HCT116 (cell line): ENCODE measurements around the gene STX1A. TPM values are rescaled to one million over a fixed set of nuclear protein-coding genes. Genes with fewer than 3 reads are reported as not detected.

Experiments
- ATAC-seq: fragments of 200-7000 bp; cut with Tn5 transposase; 2 replicates; pipeline ENCODE4 v1.9.1; 2020; ENCODE audit warnings: mild to moderate bottlenecking, moderate library complexity
- BruUV-seq: library from RNA; stranded (reverse); fragments of 400-500 nt; replicated peaks from 2 replicates; lab custom pipeline; 2021; lab: Mats Ljungman, UMichigan
- CTCF ChIA-PET: fragments of 300-600 bp; sonication (Branson Sonifier 250); formaldehyde crosslinking; loops from one replicate; lab custom pipeline; 2021; ENCODE audit warnings: antibody characterized with exemption; lab: Charles Lee
- POLR2A ChIA-PET: fragments of 300-600, 350-600 bp; sonication (Branson Sonifier 250); formaldehyde crosslinking; loops from one replicate; lab custom pipeline; 2021; ENCODE audit warnings: antibody characterized with exemption; lab: Charles Lee
- RAD21 ChIA-PET, 2 experiments: fragments of 300-600 bp; sonication (Branson Sonifier 250); formaldehyde crosslinking; loops; one replicate each; lab custom pipeline; 2023; ENCODE audit warnings: low total read pairs in 2 of 2; ENCODE audit not compliant: uncharacterized antibody in 2 of 2, unreplicated experiment in 2 of 2, low non-redundant PET in 1 of 2; lab: Charles Lee
- DNase-seq: peaks from one replicate; pipeline ENCODE4 v3.0.0-alpha.2; 2010; ENCODE audit warnings: low read depth, low spot score
- H2AFZ ChIP-seq: fragments of 200-600 bp; shearing (Covaris generic), sonication (generic); 2 replicates; pipeline ENCODE4 v1.6.1; 2017; ENCODE audit warnings: low read depth, mixed run types, mixed read lengths, antibody characterized with exemption, low read length; ENCODE audit not compliant: poor library complexity, severe bottlenecking
- H3K27ac ChIP-seq: 2 replicates; pipeline ENCODE4 v1.5.1; 2012; ENCODE audit warnings: low read depth, low read length
- H3K27me3 ChIP-seq: fragments of 200-600 bp; sonication (generic); 2 replicates; pipeline ENCODE4 v1.6.1; 2016; ENCODE audit warnings: mixed run types, low read length, mixed read lengths; ENCODE audit not compliant: insufficient read depth
- H3K36me3 ChIP-seq, 2 experiments: fragments of 200-500 bp in 1 of 2; fragments of 200-600 bp in 1 of 2; sonication (Bioruptor generic) in 1 of 2; sonication (generic) in 1 of 2; 2 replicates each; pipeline versions ENCODE4 v1.5.1 to v1.6.1; 2014 to 2016; ENCODE audit warnings: low read length in 2 of 2, inconsistent platforms in 1 of 2, mixed read lengths in 1 of 2, mixed run types in 1 of 2; ENCODE audit not compliant: insufficient read depth in 2 of 2, control insufficient read depth in 1 of 2
- H3K4me1 ChIP-seq, 2 experiments: fragments of 200-600 bp in 1 of 2; sonication (generic) in 1 of 2; 2 replicates each; pipeline versions ENCODE4 v1.5.1 to v1.6.1; 2012 to 2017; ENCODE audit warnings: low read length in 2 of 2, inconsistent platforms in 1 of 2, mild to moderate bottlenecking in 1 of 2, mixed read lengths in 1 of 2, mixed run types in 1 of 2, moderate library complexity in 1 of 2; ENCODE audit not compliant: insufficient read depth in 2 of 2, control insufficient read depth in 1 of 2
- H3K4me2 ChIP-seq: fragments of 200-600 bp; sonication (generic); 2 replicates; pipeline ENCODE4 v1.6.1; 2017; ENCODE audit warnings: mixed run types, low read length, mixed read lengths
- H3K4me3 ChIP-seq, 2 experiments: fragments of 200-600 bp in 1 of 2; sonication (generic) in 1 of 2; replicated peaks in 1 of 2; 2 replicates each; pipeline ENCODE4 v1.5.1; 2011 to 2016; ENCODE audit warnings: low read length in 2 of 2, control low read depth in 1 of 2, low read depth in 1 of 2, mild to moderate bottlenecking in 1 of 2, mixed read lengths in 1 of 2, mixed run types in 1 of 2
- H3K79me2 ChIP-seq: fragments of 200-600 bp; sonication (generic); 2 replicates; pipeline ENCODE4 v1.6.1; 2017; ENCODE audit warnings: mild to moderate bottlenecking, mixed run types, low read length, moderate library complexity, mixed read lengths; ENCODE audit not compliant: insufficient read depth
- H3K9ac ChIP-seq: fragments of 200-600 bp; sonication (generic); 2 replicates; pipeline ENCODE4 v1.6.1; 2016; ENCODE audit warnings: low read length, mixed read lengths
- H3K9me2 ChIP-seq: fragments of 200-600 bp; sonication (generic), shearing (Covaris generic); 2 replicates; pipeline ENCODE4 v1.6.1; 2017; ENCODE audit warnings: mixed run types, mild to moderate bottlenecking, moderate library complexity; ENCODE audit not compliant: insufficient read depth
- H3K9me3 ChIP-seq, 2 experiments: fragments of 200-500 bp in 1 of 2; fragments of 200-600 bp in 1 of 2; sonication (Bioruptor generic) in 1 of 2; sonication (generic) in 1 of 2; 2 replicates each; pipeline ENCODE4 v1.6.1; 2014 to 2017; ENCODE audit warnings: low read length in 2 of 2, mixed read lengths in 2 of 2, inconsistent platforms in 1 of 2, low read depth in 1 of 2, mild to moderate bottlenecking in 1 of 2, mixed run types in 1 of 2, moderate library complexity in 1 of 2; ENCODE audit not compliant: control insufficient read depth in 1 of 2, insufficient read depth in 1 of 2
- H4K20me1 ChIP-seq: fragments of 200-600 bp; sonication (generic), shearing (Covaris generic); 2 replicates; pipeline ENCODE4 v1.6.1; 2017; ENCODE audit warnings: mixed run types, mild to moderate bottlenecking, moderate library complexity; ENCODE audit not compliant: insufficient read depth
- CBX3 ChIP-seq: IDR thresholded peaks from 2 replicates; pipeline ENCODE4 v1.6.1; 2012; ENCODE audit warnings: low read depth
- CEBPB ChIP-seq: IDR thresholded peaks from 2 replicates; pipeline ENCODE4 v1.6.1; 2012; ENCODE audit warnings: low read depth
- CTCF ChIP-seq, 3 experiments: fragments of 200-600 bp in 1 of 3; sonication (generic) in 1 of 3; IDR thresholded peaks in 2 of 3; conservative IDR thresholded peaks in 1 of 3; 2 replicates each; pipeline ENCODE4 v1.5.1; 2012 to 2017; ENCODE audit warnings: low read depth in 2 of 3, low read length in 2 of 3, antibody characterized with exemption in 1 of 3, borderline replicate concordance in 1 of 3, control low read depth in 1 of 3, mild to moderate bottlenecking in 1 of 3, mixed read lengths in 1 of 3, mixed run types in 1 of 3, moderate library complexity in 1 of 3; ENCODE audit not compliant: insufficient read depth in 1 of 3
- FOSL1 ChIP-seq: IDR thresholded peaks from 2 replicates; pipeline ENCODE4 v1.6.1; 2012; ENCODE audit warnings: low read depth
- POLR2A ChIP-seq: IDR thresholded peaks from 2 replicates; pipeline ENCODE4 v1.7.0; 2011; ENCODE audit warnings: borderline replicate concordance; ENCODE audit not compliant: insufficient read depth, insufficient read length; ENCODE audit errors: extremely low read depth
- POLR2AphosphoS5 ChIP-seq: IDR thresholded peaks from 2 replicates; pipeline ENCODE4 v1.6.1; 2011; ENCODE audit warnings: mild to moderate bottlenecking, low read depth, low read length, moderate library complexity
- REST ChIP-seq: IDR thresholded peaks from 2 replicates; pipeline ENCODE4 v1.6.1; 2012; ENCODE audit warnings: low read depth
- SIN3A ChIP-seq: IDR thresholded peaks from 2 replicates; pipeline ENCODE4 v1.6.1; 2012; ENCODE audit warnings: low read depth
- SRF ChIP-seq: IDR thresholded peaks from 2 replicates; pipeline ENCODE4 v1.6.1; 2012; ENCODE audit warnings: low read depth
- YY1 ChIP-seq: IDR thresholded peaks from 2 replicates; pipeline ENCODE4 v1.6.1; 2011; ENCODE audit warnings: low read length, low read depth, moderate library complexity, mild to moderate bottlenecking; ENCODE audit not compliant: insufficient replicate concordance; ENCODE audit errors: extremely low read depth
- ZBTB33 ChIP-seq: IDR thresholded peaks from 2 replicates; pipeline ENCODE4 v1.6.1; 2011; ENCODE audit warnings: mild to moderate bottlenecking, low read length, moderate library complexity; ENCODE audit not compliant: insufficient replicate concordance; ENCODE audit errors: extremely low read depth
- intact Hi-C: fragments of 100-400 bp; cut with micrococcal nuclease; formaldehyde crosslinking; loops from 2 replicates; pipeline ENCODE4 v1.10.0; 2022
- total RNA-seq: library from RNA; stranded (reverse); gene quantifications from one replicate; pipeline ENCODE4 v1.2.1, GENCODE V29; 2021; ENCODE audit not compliant: unreplicated experiment

Gene STX1A
- total RNA-seq, 1 experiment from 2014 or later: 39.4 TPM

- H3K27me3 ChIP-seq: no peaks in the 10 kb centered on the region
- no TSS peak for BruUV-seq
- TF ChIP-seq CTCF (IDR thresholded peaks at IDR 0.05 in 2 of 3, conservative IDR thresholded peaks at IDR 0.05 in 1 of 3; ENCODE audit: borderline replicate concordance in 1 of 3, insufficient read depth in 1 of 3, low read depth in 2 of 3, low read length in 2 of 3) (no peak), SRF (no peak), POLR2AphosphoS5 (0 out of 2 replicates have a peak, but pooled peaks have one; percentile 14), YY1 (no peak), SIN3A (no peak)
- TF ChIP-seq, all 23 proteins: peak for 1
- Histone ChIP-seq H3K4me1 (peaks cover 0 to 14% of the 10 kb centered on the region in 2 experiments; a peak in 2 of 4 replicates), H3K27ac (peak overlapping the region; percentile 43; the same call in 1 of the 2 replicates), H3K9me3 (no peaks in the 10 kb centered on the region), H3K9ac (no peak overlapping the region), H4K20me1 (0 out of 2 replicates have a peak, but pooled peaks cover 3% of the 10 kb centered on the region), H3K9me2 (no peaks in the 10 kb centered on the region), H2AFZ (no peak overlapping the region), H3K79me2 (peaks cover 6% of the 10 kb centered on the region; the same call in 1 of the 2 replicates), H3K4me2 (no peak overlapping the region), H3K36me3 (peaks cover 30 to 70% of the 10 kb centered on the region in 2 experiments; a peak in 3 of 4 replicates), H3K4me3 (no peak overlapping the region)
- ATAC-seq (no peak), DNase-seq (no peak)
- CTCF ChIA-PET: no interaction called here
- intact Hi-C loops: no loop called here
- RAD21 ChIA-PET: interaction anchor here in 1 of 2 experiments (0.5 kb wide), 1 partner anchor 8 kb away, joined by 3 read pairs; no protein-coding TSS in a partner anchor
- POLR2A ChIA-PET: interaction anchor here (0.6 kb wide), 1 partner anchor 134 kb away, joined by 3 read pairs; no protein-coding TSS in a partner anchor
These were observed 21.1 kb downstream of the STX1A start for GRCh38 chr7:73698410-73698809.

- DNase-seq (no peak), ATAC-seq (no peak)
- H3K9me2 ChIP-seq: no peaks in the 10 kb centered on the region
- peaks cover 0 to 5% of the 10 kb centered on the region in 2 experiments; a peak in 2 of 4 replicates for H3K4me1 ChIP-seq
- no peak overlapping the region for H3K9ac ChIP-seq
- no peaks in the 10 kb centered on the region for H3K9me3 ChIP-seq
- H3K4me3 ChIP-seq: no peak overlapping the region
- peaks cover 22% of the 10 kb centered on the region for H3K79me2 ChIP-seq
- RAD21 ChIA-PET: no interaction called here
- H3K36me3 ChIP-seq: peaks cover 41 to 78% of the 10 kb centered on the region in 2 experiments
- intact Hi-C loops: no loop called here
- H3K27me3 ChIP-seq: no peaks in the 10 kb centered on the region
- POLR2A ChIA-PET: interaction anchor here (1.8 kb wide), 1 partner anchor 11 kb away, joined by 6 read pairs; no protein-coding TSS in a partner anchor
- H3K4me2 ChIP-seq: no peak overlapping the region
- H4K20me1 ChIP-seq: 0 out of 2 replicates have a peak, but pooled peaks cover 3% of the 10 kb centered on the region
- CTCF ChIA-PET: no interaction called here
- no peak overlapping the region for H3K27ac ChIP-seq
- no TSS peak for BruUV-seq
- no peak overlapping the region for H2AFZ ChIP-seq
- TF ChIP-seq CEBPB (no peak), CBX3 (no peak), POLR2A (no peak), ZBTB33 (no peak), SRF (no peak), POLR2AphosphoS5 (no peak), FOSL1 (no peak), REST (no peak), YY1 (no peak)
These were observed 23.1 kb downstream of the STX1A start for GRCh38 chr7:73696372-73696771.
